Hepatocyte (in vitro differentiated cells): ENCODE measurements around the gene SORL1.

Experiments used
- CTCF ChIP-seq: fragments of 200-600 bp; sonication (generic); IDR thresholded peaks from 2 replicates; pipeline ENCODE4 v1.5.1; 2016; ENCODE audit warnings: antibody characterized with exemption, mild to moderate bottlenecking; ENCODE audit not compliant: poor library complexity
- EZH2 ChIP-seq: fragments of 200-600 bp; sonication (generic); IDR thresholded peaks from 2 replicates; pipeline ENCODE4 v1.6.1; 2016; ENCODE audit warnings: antibody characterized with exemption, mild to moderate bottlenecking, borderline replicate concordance

- TF ChIP-seq CTCF, result no peak
- TF ChIP-seq EZH2, result no peak
These were observed 24.4 kb downstream of the SORL1 start for GRCh38 chr11:121476379-121477032.
